ENCODE data around the gene TEX9. TPM values are rescaled to one million over a fixed set of nuclear protein-coding genes. Genes with fewer than 3 reads are reported as not detected.

The TEX9 gene
- total and polyA plus RNA-seq, 3 experiments from 2014 or later: 0.25 to 1.8 (median 1.2) TPM

- peaks cover 8% of the 10 kb centered on the region for H3K27me3 ChIP-seq (ENCODE audit: insufficient read depth, low read length, poor library complexity, severe bottlenecking)
- H3K9me3 Mint-ChIP-seq: peaks cover 0 to 6% (median 0%) of the 10 kb centered on the region in 5 donors
- peaks cover 8 to 10% (median 9%) of the 10 kb centered on the region in 3 donors for H3K4me1 Mint-ChIP-seq
- no peak overlapping the region for H3K27ac ChIP-seq (ENCODE audit: low read depth, low read length)
- ChIA-PET CTCF (no interaction called here), POLR2A (no interaction called here)
- H3K36me3 Mint-ChIP-seq: no peaks in the 10 kb centered on the region
- no peak overlapping the region for H3K4me3 Mint-ChIP-seq
- H3K27ac Mint-ChIP-seq: no peak overlapping the region
- no peaks in the 10 kb centered on the region for H3K9me3 ChIP-seq (ENCODE audit: low read length)
- no peak for DNase-seq
- H3K36me3 ChIP-seq (ENCODE audit: insufficient read depth, low read length): no peaks in the 10 kb centered on the region
- H3K4me1 ChIP-seq (ENCODE audit: insufficient read depth, low read length): peaks cover 5% of the 10 kb centered on the region
- H3K27me3 Mint-ChIP-seq: peaks cover 10 to 44% of the 10 kb centered on the region in 2 donors
- no peak overlapping the region for H3K4me3 ChIP-seq (ENCODE audit: low read length)
Observed at GRCh38 chr15:56460071-56460470, 94.8 kb downstream of the TEX9 start.

- peaks cover 0 to 6% (median 0%) of the 10 kb centered on the region in 5 donors for H3K9me3 Mint-ChIP-seq
- Histone ChIP-seq H3K4me1 (ENCODE audit: insufficient read depth, low read length) (peaks cover 8% of the 10 kb centered on the region), H3K36me3 (ENCODE audit: insufficient read depth, low read length) (no peaks in the 10 kb centered on the region), H3K27ac (ENCODE audit: low read depth, low read length) (no peak overlapping the region), H3K27me3 (ENCODE audit: insufficient read depth, low read length, poor library complexity, severe bottlenecking) (peaks cover 8% of the 10 kb centered on the region), H3K4me3 (ENCODE audit: low read length) (no peak overlapping the region), H3K9me3 (ENCODE audit: low read length) (no peaks in the 10 kb centered on the region)
- ChIA-PET CTCF (no interaction called here), POLR2A (no interaction called here)
- H3K4me1 Mint-ChIP-seq: peaks cover 8 to 16% (median 15%) of the 10 kb centered on the region in 3 donors
- no peak for DNase-seq
- H3K27ac Mint-ChIP-seq: no peak overlapping the region
- no peak overlapping the region for H3K4me3 Mint-ChIP-seq
- H3K36me3 Mint-ChIP-seq: no peaks in the 10 kb centered on the region
- H3K27me3 Mint-ChIP-seq: peaks cover 12 to 48% of the 10 kb centered on the region in 2 donors
Observed at GRCh38 chr15:56460947-56461346, 95.7 kb downstream of the TEX9 start.

GRCh38 chr15:56464893-56465520, 99.8 kb downstream of the TEX9 start, which contains the start of gene MNS1:
Gene MNS1, minus strand, starts transcription at chr15:56465137. Its CDS starts 165 bp downstream, at chr15:56464972.
- CTCF ChIA-PET: no interaction called here
- peaks cover 8% of the 10 kb centered on the region for H3K4me1 ChIP-seq (ENCODE audit: insufficient read depth, low read length)
- peak; percentile 6 to 77 (median 67) for DNase-seq
- no peaks in the 10 kb centered on the region for H3K36me3 ChIP-seq (ENCODE audit: insufficient read depth, low read length)
- peaks cover 8% of the 10 kb centered on the region for H3K27me3 ChIP-seq (ENCODE audit: insufficient read depth, low read length, poor library complexity, severe bottlenecking)
- Mint-ChIP-seq H3K4me1 (peaks cover 18 to 32% (median 28%) of the 10 kb centered on the region in 3 donors), H3K4me3 (peak within 1 kb of the TSS; percentile 51 to 92 (median 80)), H3K36me3 (no peaks in the 10 kb centered on the region), H3K27me3 (peaks cover 19 to 24% of the 10 kb centered on the region in 2 donors), H3K27ac (peak within 1 kb of the TSS in 3 of 8 donors; percentile 15 to 66 (median 34)), H3K9me3 (no peaks in the 10 kb centered on the region)
- POLR2A ChIA-PET: no interaction called here
- H3K27ac ChIP-seq (ENCODE audit: low read depth, low read length): no peak within 1 kb of the TSS
- no peaks in the 10 kb centered on the region for H3K9me3 ChIP-seq (ENCODE audit: low read length)
- H3K4me3 ChIP-seq (ENCODE audit: low read length): peak within 1 kb of the TSS; percentile 14

GRCh38 chr15:56467616-56468015, 102.4 kb downstream of the TEX9 start:
- DNase-seq: no peak
- CTCF ChIA-PET: no interaction called here
- H3K4me3 Mint-ChIP-seq: peak overlapping the region in 1 of 7 donors; percentile 86
- peaks cover 19 to 20% of the 10 kb centered on the region in 2 donors for H3K27me3 Mint-ChIP-seq
- Histone ChIP-seq H3K27ac (ENCODE audit: low read depth, low read length) (no peak overlapping the region), H3K36me3 (ENCODE audit: insufficient read depth, low read length) (no peaks in the 10 kb centered on the region), H3K27me3 (ENCODE audit: insufficient read depth, low read length, poor library complexity, severe bottlenecking) (peaks cover 8% of the 10 kb centered on the region), H3K4me1 (ENCODE audit: insufficient read depth, low read length) (peaks cover 8% of the 10 kb centered on the region), H3K9me3 (ENCODE audit: low read length) (no peaks in the 10 kb centered on the region), H3K4me3 (ENCODE audit: low read length) (no peak overlapping the region)
- POLR2A ChIA-PET: no interaction called here
- no peaks in the 10 kb centered on the region for H3K36me3 Mint-ChIP-seq
- H3K9me3 Mint-ChIP-seq: no peaks in the 10 kb centered on the region
- H3K4me1 Mint-ChIP-seq: peaks cover 18 to 32% (median 28%) of the 10 kb centered on the region in 3 donors
- no peak overlapping the region for H3K27ac Mint-ChIP-seq

- H3K27me3 ChIP-seq (ENCODE audit: insufficient read depth, low read length, poor library complexity, severe bottlenecking): peaks cover 8% of the 10 kb centered on the region
- peak overlapping the region in 6 of 8 donors; percentile 2 to 33 (median 22) for H3K27ac Mint-ChIP-seq
- ChIA-PET CTCF (no interaction called here), POLR2A (no interaction called here)
- H3K4me1 ChIP-seq (ENCODE audit: insufficient read depth, low read length): peaks cover 8% of the 10 kb centered on the region
- no peaks in the 10 kb centered on the region for H3K36me3 Mint-ChIP-seq
- peak in 2 of 5 donors; percentile 2 to 11 for DNase-seq
- H3K4me1 Mint-ChIP-seq: peaks cover 18 to 32% (median 28%) of the 10 kb centered on the region in 3 donors
- no peak overlapping the region for H3K27ac ChIP-seq (ENCODE audit: low read depth, low read length)
- no peaks in the 10 kb centered on the region for H3K9me3 ChIP-seq (ENCODE audit: low read length)
- no peaks in the 10 kb centered on the region for H3K36me3 ChIP-seq (ENCODE audit: insufficient read depth, low read length)
- H3K4me3 Mint-ChIP-seq: peak overlapping the region; percentile 67 to 88 (median 82)
- H3K9me3 Mint-ChIP-seq: no peaks in the 10 kb centered on the region
- peak overlapping the region; percentile 49 for H3K4me3 ChIP-seq (ENCODE audit: low read length)
- peaks cover 19 to 20% of the 10 kb centered on the region in 2 donors for H3K27me3 Mint-ChIP-seq
Observed at GRCh38 chr15:56468401-56468800, 103.2 kb downstream of the TEX9 start.

GRCh38 chr15:56469483-56469882, 104.3 kb downstream of the TEX9 start:
- Mint-ChIP-seq H3K27me3 (peaks cover 12 to 17% of the 10 kb centered on the region in 2 donors), H3K9me3 (no peaks in the 10 kb centered on the region), H3K4me3 (no peak overlapping the region), H3K36me3 (no peaks in the 10 kb centered on the region), H3K27ac (no peak overlapping the region), H3K4me1 (peaks cover 15 to 28% (median 24%) of the 10 kb centered on the region in 3 donors)
- CTCF ChIA-PET: no interaction called here
- H3K4me1 ChIP-seq (ENCODE audit: insufficient read depth, low read length): peaks cover 6% of the 10 kb centered on the region
- POLR2A ChIA-PET: no interaction called here
- no peaks in the 10 kb centered on the region for H3K9me3 ChIP-seq (ENCODE audit: low read length)
- H3K4me3 ChIP-seq (ENCODE audit: low read length): no peak overlapping the region
- H3K27me3 ChIP-seq (ENCODE audit: insufficient read depth, low read length, poor library complexity, severe bottlenecking): peaks cover 4% of the 10 kb centered on the region
- H3K27ac ChIP-seq (ENCODE audit: low read depth, low read length): no peak overlapping the region
- DNase-seq: no peak
- H3K36me3 ChIP-seq (ENCODE audit: insufficient read depth, low read length): no peaks in the 10 kb centered on the region

- no peaks in the 10 kb centered on the region for H3K36me3 Mint-ChIP-seq
- Histone ChIP-seq H3K4me3 (ENCODE audit: low read length) (no peak overlapping the region), H3K9me3 (ENCODE audit: low read length) (no peaks in the 10 kb centered on the region), H3K27ac (ENCODE audit: low read depth, low read length) (no peak overlapping the region), H3K36me3 (ENCODE audit: insufficient read depth, low read length) (no peaks in the 10 kb centered on the region), H3K27me3 (ENCODE audit: insufficient read depth, low read length, poor library complexity, severe bottlenecking) (no peaks in the 10 kb centered on the region), H3K4me1 (ENCODE audit: insufficient read depth, low read length) (no peaks in the 10 kb centered on the region)
- peaks cover 0 to 3% (median 0%) of the 10 kb centered on the region in 5 donors for H3K9me3 Mint-ChIP-seq
- no peak for DNase-seq
- POLR2A ChIA-PET: interaction anchor here (0.7 kb wide), 1 partner anchor 165 kb away, joined by 3 read pairs; no protein-coding TSS in a partner anchor
- CTCF ChIA-PET: no interaction called here
- H3K27me3 Mint-ChIP-seq: peaks cover 3 to 8% of the 10 kb centered on the region in 2 donors
- no peak overlapping the region for H3K4me3 Mint-ChIP-seq
- peaks cover 9 to 16% (median 11%) of the 10 kb centered on the region in 3 donors for H3K4me1 Mint-ChIP-seq
- no peak overlapping the region for H3K27ac Mint-ChIP-seq
Observed at GRCh38 chr15:56471440-56472069, 106.3 kb downstream of the TEX9 start.

- Mint-ChIP-seq H3K9me3 (peaks cover 0 to 3% (median 0%) of the 10 kb centered on the region in 5 donors), H3K27ac (no peak overlapping the region), H3K36me3 (no peaks in the 10 kb centered on the region), H3K27me3 (peaks cover 3 to 9% of the 10 kb centered on the region in 2 donors), H3K4me1 (peaks cover 9 to 16% (median 11%) of the 10 kb centered on the region in 3 donors), H3K4me3 (no peak overlapping the region)
- no peaks in the 10 kb centered on the region for H3K36me3 ChIP-seq (ENCODE audit: insufficient read depth, low read length)
- ChIA-PET CTCF (no interaction called here), POLR2A (interaction anchor here (0.7 kb wide), 1 partner anchor 164 kb away, joined by 3 read pairs; no protein-coding TSS in a partner anchor)
- H3K27me3 ChIP-seq (ENCODE audit: insufficient read depth, low read length, poor library complexity, severe bottlenecking): no peaks in the 10 kb centered on the region
- no peaks in the 10 kb centered on the region for H3K9me3 ChIP-seq (ENCODE audit: low read length)
- no peak overlapping the region for H3K27ac ChIP-seq (ENCODE audit: low read depth, low read length)
- no peak for DNase-seq
- no peaks in the 10 kb centered on the region for H3K4me1 ChIP-seq (ENCODE audit: insufficient read depth, low read length)
- no peak overlapping the region for H3K4me3 ChIP-seq (ENCODE audit: low read length)
Observed at GRCh38 chr15:56472278-56472677, 107.1 kb downstream of the TEX9 start.
